H9 (cell line): Measurements from ENCODE around the gene TKFC. TPM values are rescaled to one million over a fixed set of nuclear protein-coding genes. Genes with fewer than 3 reads are reported as not detected.
A peak's percentile ranks its signal among the peaks of the same experiment; 100 is the strongest.

ENCODE experiments used
- DNase-seq: peaks from one replicate; pipeline ENCODE4 v3.0.0-alpha.2; 2017
- H2AFZ ChIP-seq: one replicate; pipeline ENCODE4 v1.6.1; 2013; ENCODE audit warnings: mild to moderate bottlenecking, low read length, control low read depth, moderate library complexity
- H2AK5ac ChIP-seq: 2 replicates; pipeline ENCODE4 v1.6.1; 2013; ENCODE audit warnings: low read length, control low read depth, mixed read lengths; ENCODE audit not compliant: insufficient read length
- H2BK120ac ChIP-seq: one replicate; pipeline ENCODE4 v1.6.1; 2013; ENCODE audit warnings: low read depth, mild to moderate bottlenecking, low read length, control low read depth, inconsistent platforms; ENCODE audit not compliant: poor library complexity, severe bottlenecking
- H2BK12ac ChIP-seq: 2 replicates; pipeline ENCODE4 v1.6.1; 2013; ENCODE audit warnings: low read length, control low read depth, mixed read lengths, low read depth; ENCODE audit not compliant: insufficient read length
- H2BK15ac ChIP-seq: 2 replicates; pipeline ENCODE4 v1.6.1; 2013; ENCODE audit warnings: low read depth, low read length, control low read depth
- H2BK20ac ChIP-seq: one replicate; pipeline ENCODE4 v1.6.1; 2013; ENCODE audit warnings: low read depth, mild to moderate bottlenecking, low read length, control low read depth, inconsistent platforms; ENCODE audit not compliant: poor library complexity, severe bottlenecking
- H2BK5ac ChIP-seq: 2 replicates; pipeline ENCODE4 v1.6.1; 2013; ENCODE audit warnings: low read length, control low read depth, mixed read lengths; ENCODE audit not compliant: insufficient read length
- H3K14ac ChIP-seq: 2 replicates; pipeline ENCODE4 v1.6.1; 2013; ENCODE audit warnings: low read length, control low read depth; ENCODE audit not compliant: insufficient read depth
- H3K18ac ChIP-seq: 2 replicates; pipeline ENCODE4 v1.6.1; 2013; ENCODE audit warnings: low read depth, mild to moderate bottlenecking, mixed read lengths, low read length, control low read depth; ENCODE audit not compliant: insufficient read length
- H3K23ac ChIP-seq: 2 replicates; pipeline ENCODE4 v1.6.1; 2013; ENCODE audit warnings: low read length, control low read depth, mixed read lengths, low read depth; ENCODE audit not compliant: insufficient read length
- H3K23me2 ChIP-seq: 2 replicates; pipeline ENCODE4 v1.6.1; 2013; ENCODE audit warnings: low read depth, mild to moderate bottlenecking, mixed read lengths, low read length, control low read depth; ENCODE audit not compliant: insufficient read length, poor library complexity, severe bottlenecking
- H3K27ac ChIP-seq: 2 replicates; pipeline ENCODE4 v1.5.1; 2013; ENCODE audit warnings: low read length, control low read depth, mixed read lengths, low read depth; ENCODE audit not compliant: insufficient read length
- H3K27me3 ChIP-seq: 2 replicates; pipeline ENCODE4 v1.6.1; 2013; ENCODE audit warnings: low read length, control low read depth, inconsistent platforms; ENCODE audit not compliant: insufficient read depth
- H3K4ac ChIP-seq: 2 replicates; pipeline ENCODE4 v1.6.1; 2013; ENCODE audit warnings: low read depth, mild to moderate bottlenecking, control low read depth, inconsistent platforms, low read length, moderate library complexity
- H3K4me1 ChIP-seq: 2 replicates; pipeline ENCODE4 v1.6.1; 2013; ENCODE audit warnings: low read length, control low read depth, inconsistent platforms; ENCODE audit not compliant: insufficient read depth
- H3K4me2 ChIP-seq: 2 replicates; pipeline ENCODE4 v1.6.1; 2013; ENCODE audit warnings: low read length, control low read depth, mixed read lengths; ENCODE audit not compliant: insufficient read length, insufficient read depth
- H3K56ac ChIP-seq: 2 replicates; pipeline ENCODE4 v1.6.1; 2013; ENCODE audit warnings: low read depth, mild to moderate bottlenecking, mixed read lengths, low read length, control low read depth; ENCODE audit not compliant: insufficient read length
- H3K79me1 ChIP-seq: 2 replicates; pipeline ENCODE4 v1.6.1; 2013; ENCODE audit warnings: low read depth, mild to moderate bottlenecking, moderate library complexity, low read length, control low read depth, inconsistent platforms; ENCODE audit not compliant: insufficient read depth, poor library complexity, severe bottlenecking
- H3K79me2 ChIP-seq: 2 replicates; pipeline ENCODE4 v1.6.1; 2013; ENCODE audit warnings: low read length, control low read depth, inconsistent platforms; ENCODE audit not compliant: insufficient read depth
- H3K9ac ChIP-seq: 2 replicates; pipeline ENCODE4 v1.6.1; 2013; ENCODE audit warnings: low read length, control low read depth, mixed read lengths; ENCODE audit not compliant: insufficient read length; ENCODE audit errors: extremely low read depth
- H3K9me3 ChIP-seq: one replicate; pipeline ENCODE4 v1.6.1; 2013; ENCODE audit warnings: low read depth, low read length, inconsistent platforms; ENCODE audit not compliant: control insufficient read depth
- H3T11ph ChIP-seq: one replicate; pipeline ENCODE4 v1.6.1; 2013; ENCODE audit warnings: mild to moderate bottlenecking, low read length, control low read depth, inconsistent platforms
- H4K20me1 ChIP-seq: one replicate; pipeline ENCODE4 v1.6.1; 2013; ENCODE audit not compliant: control insufficient read depth, insufficient read length, insufficient read depth
- H4K5ac ChIP-seq: 2 replicates; pipeline ENCODE4 v1.6.1; 2013; ENCODE audit warnings: low read depth, mild to moderate bottlenecking, mixed read lengths, low read length, control low read depth; ENCODE audit not compliant: insufficient read length
- H4K8ac ChIP-seq: replicated peaks from 2 replicates; pipeline ENCODE4 v1.6.1; 2013; ENCODE audit warnings: low read length, control low read depth, mixed read lengths, low read depth; ENCODE audit not compliant: insufficient read length
- H4K91ac ChIP-seq: 2 replicates; pipeline ENCODE4 v1.6.1; 2013; ENCODE audit warnings: low read depth, mild to moderate bottlenecking, moderate library complexity, mixed read lengths, low read length, control low read depth; ENCODE audit not compliant: insufficient read length
- H3K27ac Mint-ChIP-seq, 3 experiments: 2 replicates in 2 of 3; 3 replicates in 1 of 3; pipeline ENCODE4 v1.8.0; 2020 to 2021; ENCODE audit warnings: mixed read lengths in 3 of 3, mild to moderate bottlenecking in 1 of 3, moderate library complexity in 1 of 3
- H3K27me3 Mint-ChIP-seq: 2 replicates; pipeline ENCODE4 v1.8.0; 2021; ENCODE audit warnings: low read depth, mild to moderate bottlenecking, moderate library complexity, mixed read lengths
- H3K36me3 Mint-ChIP-seq, 3 experiments: 2 replicates in 2 of 3; 3 replicates in 1 of 3; pipeline ENCODE4 v1.8.0; 2020 to 2021; ENCODE audit warnings: low read depth in 3 of 3, mixed read lengths in 3 of 3; ENCODE audit not compliant: insufficient read depth in 1 of 3
- H3K4me1 Mint-ChIP-seq, 2 experiments: 2 replicates each; pipeline ENCODE4 v1.8.0; 2020; ENCODE audit warnings: mixed read lengths in 2 of 2
- H3K4me3 Mint-ChIP-seq, 2 experiments: 2 replicates in 1 of 2; 3 replicates in 1 of 2; pipeline ENCODE4 v1.8.0; 2020 to 2021; ENCODE audit warnings: mild to moderate bottlenecking in 2 of 2, mixed read lengths in 2 of 2, moderate library complexity in 1 of 2
- H3K9me3 Mint-ChIP-seq, 2 experiments: 2 replicates in 1 of 2; 3 replicates in 1 of 2; pipeline ENCODE4 v1.8.0; 2020; ENCODE audit warnings: mild to moderate bottlenecking in 2 of 2, mixed read lengths in 2 of 2, moderate library complexity in 1 of 2
- WGBS: extraction: QIAGEN DNeasy Blood & Tissue Kit; methylation state at CpG from one replicate; pipeline ENCODE4 v1.1.7; 2013; ENCODE audit warnings: missing lambda C conversion rate, low lambda C conversion rate, mixed read lengths; ENCODE audit not compliant: insufficient read length; ENCODE audit errors: extremely low coverage; 5-methylcytosine and 5-hydroxymethylcytosine counted together
- total RNA-seq: library from RNA; stranded (reverse); gene quantifications from 2 replicates; pipeline ENCODE4 v1.2.1, GENCODE V29; 2021
- TF ChIP-seq, protein P1 (sequence below): fragments of 200-600 bp; sonication (generic); conservative IDR thresholded peaks from 3 replicates; pipeline ENCODE4 v1.8.0; 2021; ENCODE audit warnings: antibody characterized with exemption, mild to moderate bottlenecking

The TKFC gene
- total RNA-seq, 1 experiment from 2014 or later = 59.0 TPM

- peak overlapping the region; percentile 93 to 99 (median 99) for H3K27ac Mint-ChIP-seq
- no peaks in the 10 kb centered on the region for H4K20me1 ChIP-seq
- H3K79me1 ChIP-seq = no peaks in the 10 kb centered on the region
- H3K56ac ChIP-seq = no peak overlapping the region
- no peak overlapping the region for H4K8ac ChIP-seq
- H4K91ac ChIP-seq = no peak overlapping the region
- H3K36me3 Mint-ChIP-seq = peaks cover 28 to 45% (median 34%) of the 10 kb centered on the region in 3 experiments
- no peak overlapping the region for H2AK5ac ChIP-seq
- H2BK20ac ChIP-seq = no peak overlapping the region
- H4K5ac ChIP-seq = no peak overlapping the region
- TF ChIP-seq, protein P1, sequence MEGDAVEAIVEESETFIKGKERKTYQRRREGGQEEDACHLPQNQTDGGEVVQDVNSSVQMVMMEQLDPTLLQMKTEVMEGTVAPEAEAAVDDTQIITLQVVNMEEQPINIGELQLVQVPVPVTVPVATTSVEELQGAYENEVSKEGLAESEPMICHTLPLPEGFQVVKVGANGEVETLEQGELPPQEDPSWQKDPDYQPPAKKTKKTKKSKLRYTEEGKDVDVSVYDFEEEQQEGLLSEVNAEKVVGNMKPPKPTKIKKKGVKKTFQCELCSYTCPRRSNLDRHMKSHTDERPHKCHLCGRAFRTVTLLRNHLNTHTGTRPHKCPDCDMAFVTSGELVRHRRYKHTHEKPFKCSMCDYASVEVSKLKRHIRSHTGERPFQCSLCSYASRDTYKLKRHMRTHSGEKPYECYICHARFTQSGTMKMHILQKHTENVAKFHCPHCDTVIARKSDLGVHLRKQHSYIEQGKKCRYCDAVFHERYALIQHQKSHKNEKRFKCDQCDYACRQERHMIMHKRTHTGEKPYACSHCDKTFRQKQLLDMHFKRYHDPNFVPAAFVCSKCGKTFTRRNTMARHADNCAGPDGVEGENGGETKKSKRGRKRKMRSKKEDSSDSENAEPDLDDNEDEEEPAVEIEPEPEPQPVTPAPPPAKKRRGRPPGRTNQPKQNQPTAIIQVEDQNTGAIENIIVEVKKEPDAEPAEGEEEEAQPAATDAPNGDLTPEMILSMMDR = no peak
- no peak overlapping the region for H3K4ac ChIP-seq
- H3T11ph ChIP-seq = no peak overlapping the region
- no peaks in the 10 kb centered on the region for H3K4me1 ChIP-seq
- no peak overlapping the region for H3K23ac ChIP-seq
- no peaks in the 10 kb centered on the region; a peak in 1 of 5 replicates for H3K9me3 Mint-ChIP-seq
- H3K23me2 ChIP-seq = peaks cover 6% of the 10 kb centered on the region
- peaks cover 2% of the 10 kb centered on the region; the same call in 1 of the 2 replicates for H3K79me2 ChIP-seq
- no peak overlapping the region for H3K27ac ChIP-seq
- 0 out of 2 replicates have a peak overlapping the region, but pooled peaks have one; percentile 6 for H3K14ac ChIP-seq
- WGBS = no CpG with 5 or more reads among the region's 12 CpGs
- no peak overlapping the region for H2BK5ac ChIP-seq
- H3K4me3 Mint-ChIP-seq = peak overlapping the region; percentile 98 to 100
- peaks cover 13 to 25% of the 10 kb centered on the region in 2 experiments for H3K4me1 Mint-ChIP-seq
- no peak overlapping the region for H2BK120ac ChIP-seq
- H3K4me2 ChIP-seq = peak overlapping the region; percentile 83
- no peaks in the 10 kb centered on the region for H3K27me3 ChIP-seq
- peak overlapping the region; percentile 8 for H3K18ac ChIP-seq
- H3K9ac ChIP-seq = peak overlapping the region; percentile 83
- DNase-seq = no peak
- no peak overlapping the region for H2BK12ac ChIP-seq
- no peaks in the 10 kb centered on the region for H3K27me3 Mint-ChIP-seq
- H3K9me3 ChIP-seq = no peaks in the 10 kb centered on the region
- H2BK15ac ChIP-seq = no peak overlapping the region
- H2AFZ ChIP-seq = no peak overlapping the region
Observed at GRCh38 chr11:61362542-61362875, 29.5 kb downstream of the TKFC start.
